IPS-20b (cell line): ENCODE results near the gene HPSE2.

Source experiments
- H3K27ac ChIP-seq: one replicate; pipeline ENCODE4 v1.5.1; 2013; ENCODE audit warnings: low read length
- H3K27me3 ChIP-seq: 2 replicates; pipeline ENCODE4 v1.6.1; 2013; ENCODE audit warnings: mild to moderate bottlenecking, low read length, inconsistent platforms; ENCODE audit not compliant: insufficient read depth
- H3K36me3 ChIP-seq: 2 replicates; pipeline ENCODE4 v1.6.1; 2013; ENCODE audit warnings: low read depth, mild to moderate bottlenecking, inconsistent platforms, low read length, moderate library complexity; ENCODE audit not compliant: insufficient read depth
- H3K4me1 ChIP-seq: 2 replicates; pipeline ENCODE4 v1.6.1; 2013; ENCODE audit warnings: mild to moderate bottlenecking, control low read depth, inconsistent platforms, low read length, moderate library complexity; ENCODE audit not compliant: insufficient read depth
- H3K4me3 ChIP-seq: 2 replicates; pipeline ENCODE4 v1.5.1; 2013; ENCODE audit warnings: mild to moderate bottlenecking, low read length, inconsistent platforms
- H3K9ac ChIP-seq: 2 replicates; pipeline ENCODE4 v1.6.1; 2013; ENCODE audit warnings: low read depth, mild to moderate bottlenecking, inconsistent platforms, low read length, moderate library complexity
- H3K9me3 ChIP-seq: 2 replicates; pipeline ENCODE4 v1.6.1; 2013; ENCODE audit warnings: mild to moderate bottlenecking, low read depth, low read length, inconsistent platforms; ENCODE audit not compliant: insufficient read depth

Gene HPSE2

GRCh38 chr10:99057936-99058690 is 177.5 kb downstream of the HPSE2 start:
- no peak overlapping the region for H3K4me3 ChIP-seq
- H3K9me3 ChIP-seq, result no peaks in the 10 kb centered on the region
- no peaks in the 10 kb centered on the region for H3K27me3 ChIP-seq
- no peaks in the 10 kb centered on the region for H3K4me1 ChIP-seq
- no peak overlapping the region for H3K27ac ChIP-seq
- no peak overlapping the region for H3K9ac ChIP-seq
- H3K36me3 ChIP-seq, result no peaks in the 10 kb centered on the region

- Histone ChIP-seq H3K4me3 (no peak overlapping the region), H3K4me1 (no peaks in the 10 kb centered on the region), H3K27me3 (no peaks in the 10 kb centered on the region), H3K9me3 (peaks cover 37% of the 10 kb centered on the region), H3K36me3 (no peaks in the 10 kb centered on the region), H3K27ac (no peak overlapping the region), H3K9ac (no peak overlapping the region)
These were observed 190.0 kb downstream of the HPSE2 start for GRCh38 chr10:99045671-99046070.

- Histone ChIP-seq H3K9me3 (peaks cover 35% of the 10 kb centered on the region), H3K27me3 (no peaks in the 10 kb centered on the region), H3K4me3 (no peak overlapping the region), H3K27ac (no peak overlapping the region), H3K4me1 (no peaks in the 10 kb centered on the region), H3K36me3 (no peaks in the 10 kb centered on the region), H3K9ac (no peak overlapping the region)
These were observed 193.4 kb downstream of the HPSE2 start for GRCh38 chr10:99042051-99042771.

GRCh38 chr10:99041468-99041867 is 194.2 kb downstream of the HPSE2 start:
- H3K27me3 ChIP-seq, result no peaks in the 10 kb centered on the region
- H3K4me1 ChIP-seq, result no peaks in the 10 kb centered on the region
- H3K27ac ChIP-seq, result no peak overlapping the region
- H3K9me3 ChIP-seq, result peaks cover 28% of the 10 kb centered on the region
- no peak overlapping the region for H3K9ac ChIP-seq
- H3K36me3 ChIP-seq, result no peaks in the 10 kb centered on the region
- no peak overlapping the region for H3K4me3 ChIP-seq

GRCh38 chr10:99013885-99014284 is 221.8 kb downstream of the HPSE2 start:
- H3K36me3 ChIP-seq, result no peaks in the 10 kb centered on the region
- H3K27me3 ChIP-seq, result no peaks in the 10 kb centered on the region
- no peak overlapping the region for H3K9ac ChIP-seq
- no peaks in the 10 kb centered on the region for H3K4me1 ChIP-seq
- no peak overlapping the region for H3K4me3 ChIP-seq
- no peaks in the 10 kb centered on the region for H3K9me3 ChIP-seq
- H3K27ac ChIP-seq, result no peak overlapping the region

GRCh38 chr10:99010286-99010685 is 225.4 kb downstream of the HPSE2 start:
- no peaks in the 10 kb centered on the region for H3K27me3 ChIP-seq
- H3K4me1 ChIP-seq, result no peaks in the 10 kb centered on the region

GRCh38 chr10:99008054-99008453 is 227.6 kb downstream of the HPSE2 start:
- Histone ChIP-seq H3K36me3 (no peaks in the 10 kb centered on the region), H3K27ac (no peak overlapping the region), H3K4me3 (no peak overlapping the region), H3K9ac (no peak overlapping the region), H3K4me1 (no peaks in the 10 kb centered on the region), H3K27me3 (no peaks in the 10 kb centered on the region), H3K9me3 (peaks cover 8% of the 10 kb centered on the region; the same call in 1 of the 2 replicates)

More at GRCh38 chr10:99010286-99010685, 225.4 kb downstream of the HPSE2 start:
- H3K9me3 ChIP-seq, result peaks cover 6% of the 10 kb centered on the region; the same call in 1 of the 2 replicates
- no peak overlapping the region for H3K4me3 ChIP-seq
- H3K9ac ChIP-seq, result no peak overlapping the region
- no peak overlapping the region for H3K27ac ChIP-seq
- no peaks in the 10 kb centered on the region for H3K36me3 ChIP-seq

GRCh38 chr10:99007457-99007856 is 228.2 kb downstream of the HPSE2 start:
- H3K36me3 ChIP-seq, result no peaks in the 10 kb centered on the region
- peaks cover 8% of the 10 kb centered on the region; the same call in 1 of the 2 replicates for H3K9me3 ChIP-seq
- no peaks in the 10 kb centered on the region for H3K4me1 ChIP-seq
- H3K27me3 ChIP-seq, result no peaks in the 10 kb centered on the region
- H3K27ac ChIP-seq, result no peak overlapping the region
- H3K9ac ChIP-seq, result no peak overlapping the region
- H3K4me3 ChIP-seq, result no peak overlapping the region

GRCh38 chr10:99005254-99005653 is 230.4 kb downstream of the HPSE2 start:
- no peaks in the 10 kb centered on the region for H3K4me1 ChIP-seq
- H3K9me3 ChIP-seq, result peaks cover 8% of the 10 kb centered on the region; the same call in 1 of the 2 replicates
- H3K36me3 ChIP-seq, result no peaks in the 10 kb centered on the region
- no peak overlapping the region for H3K4me3 ChIP-seq
- no peak overlapping the region for H3K27ac ChIP-seq
- H3K9ac ChIP-seq, result no peak overlapping the region
- no peaks in the 10 kb centered on the region for H3K27me3 ChIP-seq

- Histone ChIP-seq H3K36me3 (no peaks in the 10 kb centered on the region), H3K9me3 (peaks cover 8% of the 10 kb centered on the region; the same call in 1 of the 2 replicates), H3K4me1 (no peaks in the 10 kb centered on the region), H3K27ac (no peak overlapping the region), H3K4me3 (no peak overlapping the region), H3K9ac (no peak overlapping the region), H3K27me3 (no peaks in the 10 kb centered on the region)
These were observed 230.9 kb downstream of the HPSE2 start for GRCh38 chr10:99004738-99005137.

- Histone ChIP-seq H3K27ac (no peak overlapping the region), H3K9me3 (peaks cover 8% of the 10 kb centered on the region; the same call in 1 of the 2 replicates), H3K4me3 (no peak overlapping the region), H3K9ac (no peak overlapping the region), H3K4me1 (no peaks in the 10 kb centered on the region), H3K27me3 (no peaks in the 10 kb centered on the region), H3K36me3 (no peaks in the 10 kb centered on the region)
These were observed 233.3 kb downstream of the HPSE2 start for GRCh38 chr10:99002392-99002791.

GRCh38 chr10:98997596-98997995 is 238.1 kb downstream of the HPSE2 start:
- Histone ChIP-seq H3K27ac (no peak overlapping the region), H3K4me1 (no peaks in the 10 kb centered on the region), H3K4me3 (no peak overlapping the region), H3K9ac (no peak overlapping the region), H3K36me3 (no peaks in the 10 kb centered on the region), H3K27me3 (no peaks in the 10 kb centered on the region), H3K9me3 (no peaks in the 10 kb centered on the region)
